Measurements from ENCODE around the gene SARM1. TPM values are rescaled to one million over a fixed set of nuclear protein-coding genes. Genes with fewer than 3 reads are reported as not detected.

Gene SARM1
- total and polyA plus RNA-seq, 9 of the 15 experiments (the other 6 are each of a cell fraction or from before 2014, with no cell fraction given), result 0.04 to 0.55 (median 0.11) TPM; not detected in 2

DNA sequence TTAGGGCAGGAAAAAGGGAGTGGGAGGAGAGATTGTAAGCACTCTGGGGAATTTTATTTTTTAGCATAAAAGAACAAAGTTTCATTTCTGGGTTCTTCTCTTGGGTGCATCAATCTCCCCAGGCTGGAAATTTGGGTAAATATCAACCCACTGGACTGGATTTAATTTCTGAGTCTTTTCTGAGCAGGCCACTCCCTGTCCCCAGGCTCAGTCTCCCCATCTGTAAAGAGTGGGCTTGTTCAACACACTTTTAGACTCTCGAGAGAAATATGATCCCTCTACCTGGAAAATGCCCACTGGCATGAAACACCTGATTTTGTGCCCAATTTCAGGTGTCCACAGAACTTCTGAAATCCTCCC, 770 bp upstream of the SARM1 start (continued):
- TF ChIP-seq, protein P1, sequence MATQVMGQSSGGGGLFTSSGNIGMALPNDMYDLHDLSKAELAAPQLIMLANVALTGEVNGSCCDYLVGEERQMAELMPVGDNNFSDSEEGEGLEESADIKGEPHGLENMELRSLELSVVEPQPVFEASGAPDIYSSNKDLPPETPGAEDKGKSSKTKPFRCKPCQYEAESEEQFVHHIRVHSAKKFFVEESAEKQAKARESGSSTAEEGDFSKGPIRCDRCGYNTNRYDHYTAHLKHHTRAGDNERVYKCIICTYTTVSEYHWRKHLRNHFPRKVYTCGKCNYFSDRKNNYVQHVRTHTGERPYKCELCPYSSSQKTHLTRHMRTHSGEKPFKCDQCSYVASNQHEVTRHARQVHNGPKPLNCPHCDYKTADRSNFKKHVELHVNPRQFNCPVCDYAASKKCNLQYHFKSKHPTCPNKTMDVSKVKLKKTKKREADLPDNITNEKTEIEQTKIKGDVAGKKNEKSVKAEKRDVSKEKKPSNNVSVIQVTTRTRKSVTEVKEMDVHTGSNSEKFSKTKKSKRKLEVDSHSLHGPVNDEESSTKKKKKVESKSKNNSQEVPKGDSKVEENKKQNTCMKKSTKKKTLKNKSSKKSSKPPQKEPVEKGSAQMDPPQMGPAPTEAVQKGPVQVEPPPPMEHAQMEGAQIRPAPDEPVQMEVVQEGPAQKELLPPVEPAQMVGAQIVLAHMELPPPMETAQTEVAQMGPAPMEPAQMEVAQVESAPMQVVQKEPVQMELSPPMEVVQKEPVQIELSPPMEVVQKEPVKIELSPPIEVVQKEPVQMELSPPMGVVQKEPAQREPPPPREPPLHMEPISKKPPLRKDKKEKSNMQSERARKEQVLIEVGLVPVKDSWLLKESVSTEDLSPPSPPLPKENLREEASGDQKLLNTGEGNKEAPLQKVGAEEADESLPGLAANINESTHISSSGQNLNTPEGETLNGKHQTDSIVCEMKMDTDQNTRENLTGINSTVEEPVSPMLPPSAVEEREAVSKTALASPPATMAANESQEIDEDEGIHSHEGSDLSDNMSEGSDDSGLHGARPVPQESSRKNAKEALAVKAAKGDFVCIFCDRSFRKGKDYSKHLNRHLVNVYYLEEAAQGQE (IDR thresholded peaks at IDR 0.05; ENCODE audit: borderline replicate concordance), result no peak
- TF ChIP-seq, protein P1 (CRISPR knock-in tag; IDR thresholded peaks at IDR 0.05; ENCODE audit: low read depth), result no peak
- TF ChIP-seq ZNF212 (CRISPR knock-in tag; IDR thresholded peaks at IDR 0.05) (no peak), MTF1 (CRISPR knock-in tag; IDR thresholded peaks at IDR 0.05; ENCODE audit: borderline replicate concordance) (no peak), OTX1 (CRISPR knock-in tag; IDR thresholded peaks at IDR 0.05) (no peak), TEAD4 (IDR thresholded peaks at IDR 0.05; ENCODE audit: low read length) (no peak), TEAD4 (CRISPR knock-in tag; IDR thresholded peaks at IDR 0.05; ENCODE audit: borderline replicate concordance) (no peak)
- TF ChIP-seq, protein P2, sequence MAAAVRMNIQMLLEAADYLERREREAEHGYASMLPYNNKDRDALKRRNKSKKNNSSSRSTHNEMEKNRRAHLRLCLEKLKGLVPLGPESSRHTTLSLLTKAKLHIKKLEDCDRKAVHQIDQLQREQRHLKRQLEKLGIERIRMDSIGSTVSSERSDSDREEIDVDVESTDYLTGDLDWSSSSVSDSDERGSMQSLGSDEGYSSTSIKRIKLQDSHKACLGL (CRISPR knock-in tag; IDR thresholded peaks at IDR 0.05; ENCODE audit: borderline replicate concordance, poor library complexity, severe bottlenecking), result no peak

Data from K562 (cell line).